UCSD-AML1 (cell line): ENCODE data around the gene IGF2BP3.
"Not testable (repeated sequence)": the region's sequence is repeated elsewhere in the genome, so short reads cannot be mapped to it uniquely, and the experiment has no call there.

ENCODE experiments used
- DNase-seq: peaks from one replicate; lab custom pipeline; 2025; ENCODE audit not compliant: unreplicated experiment; lab: John Stamatoyannopoulos, UW

Gene IGF2BP3

DNA sequence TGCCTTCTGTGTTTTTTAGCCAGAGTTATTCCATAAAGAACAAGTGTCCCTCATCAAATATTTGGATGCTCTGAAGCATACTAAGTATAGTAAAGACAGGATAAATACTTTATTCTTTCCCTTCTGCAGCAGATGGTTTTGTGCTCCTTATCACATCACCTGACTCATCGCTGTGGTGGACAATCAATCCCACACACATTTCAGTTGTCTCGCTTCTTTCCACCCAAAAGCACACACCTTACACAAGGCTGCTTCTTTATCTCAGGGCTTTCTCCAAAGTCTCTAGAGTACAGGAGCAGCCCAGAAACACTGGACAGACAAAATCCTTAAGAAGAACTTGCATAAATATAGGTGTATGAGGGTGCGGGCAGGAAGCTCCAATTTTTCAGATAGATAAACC, 43.4 kb downstream of the IGF2BP3 start:
- DNase-seq, result no peak

DNA sequence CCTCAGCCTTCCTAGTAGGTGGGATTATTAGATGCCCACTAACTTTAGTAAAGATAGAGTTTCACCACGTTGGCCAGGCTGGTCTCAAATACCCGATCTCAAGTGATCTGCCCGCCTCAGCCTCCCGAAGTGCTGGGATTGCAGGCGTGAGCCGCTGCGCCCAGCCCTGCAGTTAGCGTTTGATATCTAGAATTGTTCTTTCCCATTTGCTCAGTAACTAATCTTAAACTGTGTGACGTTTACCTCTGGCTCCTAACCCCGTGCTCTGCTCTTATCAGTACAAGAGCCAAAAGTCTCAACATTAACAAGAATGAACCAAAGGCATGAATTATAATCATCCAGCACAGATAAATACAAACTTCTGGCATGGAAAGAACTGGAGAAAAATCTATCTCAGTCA, 47.4 kb downstream of the IGF2BP3 start:
- DNase-seq, result no peak

DNA sequence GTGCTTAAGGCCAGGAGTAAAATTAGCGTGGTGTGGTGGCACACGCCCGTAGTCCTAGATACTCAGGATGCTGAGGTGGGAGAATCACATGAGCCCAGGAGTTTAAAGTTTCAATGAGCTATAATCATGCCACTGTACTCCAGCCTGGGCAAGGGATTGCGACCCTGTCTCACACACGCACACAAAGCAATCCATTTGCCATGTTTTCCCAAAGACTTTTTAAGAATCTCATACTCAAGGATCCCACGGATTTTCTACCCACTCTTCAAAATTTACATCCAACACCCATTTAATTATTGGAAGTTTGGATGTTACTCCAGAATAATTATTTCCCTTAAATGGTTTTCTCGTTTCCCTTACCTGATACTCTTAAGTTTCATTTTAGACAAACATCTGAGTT, 47.9 kb downstream of the IGF2BP3 start:
- no peak for DNase-seq

- DNase-seq, result no peak
These were observed 50.4 kb downstream of the IGF2BP3 start for GRCh38 chr7:23419845-23420244.

- no peak for DNase-seq
These were observed 51.1 kb downstream of the IGF2BP3 start for GRCh38 chr7:23419160-23419559.

DNA sequence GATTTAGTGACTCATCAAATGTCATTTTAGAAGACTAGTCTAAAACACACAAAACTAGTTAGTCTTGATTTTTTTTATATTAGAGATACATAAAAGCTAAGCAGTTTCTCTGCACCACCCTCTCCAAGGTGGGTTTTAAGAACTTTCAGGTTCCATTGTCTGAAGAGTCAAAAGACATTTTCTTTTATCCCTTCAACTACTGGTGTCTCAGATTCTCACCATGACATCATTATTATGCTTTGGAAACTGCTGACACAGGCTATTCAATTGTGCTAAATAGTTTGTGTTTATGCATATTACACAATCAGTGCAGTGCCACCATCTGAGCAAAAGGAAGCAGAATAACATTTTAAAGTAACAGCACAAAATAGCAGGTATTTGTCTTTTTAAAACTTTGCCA, 52.2 kb downstream of the IGF2BP3 start:
- no peak for DNase-seq

DNA sequence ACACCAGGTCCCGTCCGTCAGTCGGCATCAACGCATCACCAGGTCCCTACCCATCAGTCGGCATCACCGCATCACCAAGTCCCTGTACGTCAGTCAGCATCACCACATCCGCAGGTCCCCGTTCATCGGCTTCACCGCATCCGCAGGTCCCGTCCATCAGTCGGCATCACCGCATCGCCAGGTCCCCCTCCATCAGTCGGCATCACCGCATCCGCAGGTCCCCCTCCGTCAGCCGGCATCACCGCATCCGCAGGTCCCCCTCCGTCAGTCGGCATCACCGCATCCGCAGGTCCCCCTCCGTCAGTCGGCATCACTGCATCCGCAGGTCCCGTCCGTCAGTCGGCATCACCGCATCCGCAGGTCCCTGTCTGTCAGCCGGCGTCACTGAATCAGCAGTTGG, 55.1 kb downstream of the IGF2BP3 start:
- no peak for DNase-seq

GRCh38 chr7:23410446-23411183, 59.7 kb downstream of the IGF2BP3 start:
- no peak for DNase-seq

DNA sequence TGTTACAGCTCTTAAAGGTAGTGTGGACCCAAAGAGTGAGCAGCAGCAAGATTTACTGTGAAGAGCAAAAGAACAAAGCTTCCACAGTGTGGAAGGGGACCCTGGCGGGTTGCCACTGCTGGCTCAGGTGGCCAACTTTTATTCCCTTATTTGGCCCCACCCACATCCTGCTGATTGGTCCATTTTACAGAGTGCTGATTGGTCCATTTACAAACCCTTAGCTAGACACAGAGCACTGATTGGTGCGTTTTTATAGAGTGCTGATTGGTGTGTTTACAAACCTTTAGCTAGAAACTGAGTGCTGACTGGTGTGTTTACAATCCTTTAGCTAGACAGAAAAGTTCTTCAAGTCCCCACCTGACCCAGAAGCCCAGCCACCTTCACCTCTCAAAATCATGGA, 63.7 kb downstream of the IGF2BP3 start:
- DNase-seq, result not testable (repeated sequence)

- no peak for DNase-seq
These were observed 65.1 kb downstream of the IGF2BP3 start for GRCh38 chr7:23405240-23405618.

DNA sequence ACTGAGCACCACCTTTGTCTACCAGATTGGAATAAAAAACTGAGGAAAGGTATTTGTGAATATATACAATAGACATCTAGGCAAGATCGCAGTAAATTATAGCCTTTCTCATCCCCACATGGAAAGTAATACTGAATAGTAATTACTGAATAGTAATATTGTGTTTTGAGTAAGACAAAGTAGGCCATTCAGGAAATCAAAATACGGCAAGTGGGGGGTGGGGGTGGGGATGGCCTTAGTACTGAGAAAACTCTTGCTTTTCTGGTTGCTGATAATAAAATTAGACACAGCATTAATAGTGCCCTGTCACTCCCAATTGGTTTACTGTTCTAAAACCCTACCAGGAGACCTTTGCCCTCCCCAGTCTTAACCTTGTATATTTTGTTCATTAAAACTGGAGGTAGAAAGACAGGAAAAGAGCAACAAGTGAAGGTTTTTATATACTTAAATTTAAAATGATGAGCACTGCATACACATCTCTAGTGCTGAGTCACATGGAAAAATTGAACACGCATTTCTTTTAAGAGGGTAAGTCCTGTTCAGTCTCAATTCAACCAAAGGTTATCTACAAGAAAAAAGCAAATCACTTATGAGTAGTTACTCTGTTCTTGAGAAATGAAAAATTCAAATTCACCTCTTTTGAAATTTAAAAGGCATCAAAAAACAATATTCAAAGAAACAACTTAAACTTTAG, 65.6 kb downstream of the IGF2BP3 start:
- no peak for DNase-seq

- no peak for DNase-seq
These were observed 66.3 kb downstream of the IGF2BP3 start for GRCh38 chr7:23403970-23404369.

- not testable (repeated sequence) for DNase-seq
These were observed 72.2 kb downstream of the IGF2BP3 start for GRCh38 chr7:23398090-23398489.

DNA sequence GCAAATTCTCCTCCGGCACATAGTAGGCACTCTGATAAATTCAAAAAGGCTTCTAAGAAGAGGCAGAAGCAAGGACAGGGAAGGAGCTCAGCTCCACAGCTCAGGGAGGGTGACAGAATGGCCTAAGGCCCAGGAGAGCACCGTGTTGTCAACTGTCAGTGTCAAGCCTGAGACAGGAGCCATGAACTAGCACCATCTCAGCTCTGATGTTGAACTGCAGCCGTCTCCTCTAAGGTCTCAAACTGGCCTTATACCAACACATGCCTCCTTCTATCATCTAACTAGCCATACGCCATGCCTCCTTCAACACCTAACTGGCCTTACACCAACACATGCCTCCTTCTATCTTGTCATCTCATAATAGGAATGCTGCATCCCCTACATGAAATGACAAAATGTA, 73.0 kb downstream of the IGF2BP3 start:
- DNase-seq, result no peak

- DNase-seq, result no peak
These were observed 73.9 kb downstream of the IGF2BP3 start for GRCh38 chr7:23396222-23397015.

DNA sequence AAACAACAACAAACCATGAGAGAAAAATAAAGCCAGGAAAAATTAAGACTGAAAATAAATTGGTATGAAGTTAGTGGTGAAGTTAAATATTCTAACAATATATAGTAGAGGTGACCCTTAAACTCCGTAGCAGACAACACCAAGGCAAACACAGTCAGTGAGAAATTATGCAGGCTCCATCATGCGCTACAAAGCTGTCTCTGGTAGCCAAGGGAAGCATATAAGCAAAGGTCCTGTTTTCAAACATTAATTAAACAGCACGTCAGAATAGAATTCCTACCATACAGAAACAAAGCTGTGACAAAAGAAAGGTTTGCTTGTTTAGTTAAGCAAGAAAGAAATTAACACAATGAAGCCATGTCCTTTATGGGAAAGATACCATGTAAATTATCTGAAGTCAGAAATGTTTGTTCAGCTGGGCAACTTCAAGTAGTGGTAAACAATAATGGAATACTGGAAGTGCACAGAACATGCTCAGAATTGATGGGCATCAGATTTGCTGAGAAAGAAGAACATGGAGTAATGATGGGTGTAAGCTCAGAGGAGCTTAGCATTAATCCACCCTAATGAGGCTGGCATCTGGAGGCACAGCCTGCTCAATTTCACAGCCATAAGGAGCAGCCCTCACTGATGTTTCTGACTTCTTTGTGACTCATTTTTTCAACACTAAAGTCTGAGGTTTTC, 75.7 kb downstream of the IGF2BP3 start:
- DNase-seq, result no peak

GRCh38 chr7:23393636-23394035, 76.7 kb downstream of the IGF2BP3 start:
- no peak for DNase-seq

DNA sequence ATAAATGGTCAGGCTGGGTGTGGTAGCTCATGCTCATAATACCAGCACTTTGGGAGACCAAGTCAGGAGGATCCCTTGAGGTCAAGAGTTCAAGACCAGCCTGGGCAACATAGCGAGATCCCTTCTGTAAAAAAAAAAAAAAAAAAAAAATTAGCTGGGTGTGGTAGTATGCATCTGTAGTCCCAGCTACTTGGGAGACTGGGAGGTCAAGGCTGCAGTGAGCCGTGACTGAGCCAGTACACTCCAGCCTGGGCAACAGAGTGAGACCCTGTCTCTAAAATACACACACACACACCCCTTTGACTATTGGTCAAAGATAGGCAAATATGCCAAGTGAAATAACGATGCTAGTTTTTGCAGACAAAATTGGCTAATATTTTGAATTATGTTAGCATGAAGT, 80.6 kb downstream of the IGF2BP3 start:
- DNase-seq, result no peak

- no peak for DNase-seq
These were observed 82.7 kb downstream of the IGF2BP3 start for GRCh38 chr7:23387583-23387982.

DNA sequence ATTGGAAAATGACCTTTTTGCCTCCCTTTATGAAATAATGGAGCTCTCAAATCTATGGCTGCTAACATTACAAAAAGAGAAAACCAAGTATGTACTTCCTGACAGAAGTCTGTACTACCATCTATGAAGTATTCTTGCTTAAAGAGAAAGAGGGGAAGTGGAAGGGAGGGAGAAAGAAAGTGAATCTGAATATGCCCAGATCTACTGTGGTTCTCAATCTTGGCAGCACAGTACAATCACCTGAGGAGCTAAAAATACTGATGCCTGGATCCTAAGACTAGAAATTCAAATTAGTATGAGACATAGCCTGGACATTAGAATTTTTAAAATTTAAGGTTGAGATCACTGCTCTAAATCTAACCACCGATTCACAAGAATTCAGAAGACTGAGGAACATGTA, 85.2 kb downstream of the IGF2BP3 start:
- DNase-seq, result no peak

DNA sequence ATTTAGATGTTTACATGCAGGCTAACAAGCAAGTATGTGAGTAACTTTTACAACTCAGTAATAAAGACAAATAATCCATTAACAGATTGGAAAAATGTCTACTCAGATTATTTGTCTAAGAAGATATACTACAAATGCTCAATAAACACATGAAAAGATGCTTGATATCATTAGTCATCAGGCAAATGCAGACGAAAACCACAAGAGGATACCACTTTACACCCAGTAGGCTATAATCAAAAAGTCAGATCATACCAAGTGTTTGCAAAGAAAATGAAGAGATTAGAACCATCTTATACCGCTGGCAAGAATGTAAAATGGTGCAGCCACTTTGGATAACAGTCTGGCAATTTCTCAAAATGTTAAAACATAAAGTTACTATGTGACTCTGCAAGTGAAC, 87.1 kb downstream of the IGF2BP3 start:
- DNase-seq, result no peak
